Mucosa of descending colon (tissue), 3 donors: ENCODE measurements around the gene RBM17. TPM values are rescaled to one million over a fixed set of nuclear protein-coding genes. Genes with fewer than 3 reads are reported as not detected.

Experiments used
- ATAC-seq: fragments of 200-7000 bp; cut with Tn5 transposase; one replicate; pipeline ENCODE4 v1.9.1; 2020; ENCODE audit warnings: mild to moderate bottlenecking, moderate library complexity
- DNase-seq, 3 donors: peaks; one replicate each; pipeline ENCODE4 v3.0.0-alpha.2; 2020
- H3K36me3 ChIP-seq: fragments of 200-600 bp; one replicate; pipeline ENCODE4 v1.8.0; 2021; ENCODE audit warnings: low read depth, mild to moderate bottlenecking
- H3K4me1 ChIP-seq: fragments of 200-600 bp; one replicate; pipeline ENCODE4 v1.8.0; 2021; ENCODE audit warnings: low read depth, mild to moderate bottlenecking
- H3K4me3 ChIP-seq: fragments of 200-600 bp; one replicate; pipeline ENCODE4 v1.8.0; 2021; ENCODE audit warnings: mild to moderate bottlenecking
- H3K9me3 ChIP-seq: fragments of 200-600 bp; one replicate; pipeline ENCODE4 v1.8.0; 2021; ENCODE audit warnings: mild to moderate bottlenecking
- CTCF ChIP-seq: fragments of 200-600 bp; IDR thresholded peaks from one replicate; pipeline ENCODE4 v1.8.0; 2022; ENCODE audit warnings: antibody characterized with exemption, mild to moderate bottlenecking
- intact Hi-C, 2 donors: fragments of 100-400 bp; cut with DNase I in 1 of 2; cut with micrococcal nuclease in 1 of 2; formaldehyde crosslinking; loops; one replicate each; pipeline versions ENCODE4 v1.11.0 to v1.11.1; 2022; cut with DNase I, micrococcal nuclease
- total RNA-seq, 3 donors: library from RNA; stranded (reverse); fragmentation: NEBNext Ultra II Directional in 2 of 3; extraction: Animal tissue kit (Norgen Biotek cat#: 25700) in 2 of 3; gene quantifications; one replicate each; pipeline versions ENCODE4 v1.2.1 to v1.2.4, GENCODE V29; 2021 to 2023
- donor health status: DM: no; HTN: no; CAD: no; lungs with moderate emphysema.
- donor health status: DM: no; HTN: no; CAD: no.
- donor health status: DM: no; HTN: yes; CAD: no.

Gene RBM17
- total RNA-seq, 3 donors from 2014 or later: 87.4 to 100 (median 90.8) TPM

- TF ChIP-seq CTCF: no peak
- no peaks in the 10 kb centered on the region for H3K36me3 ChIP-seq
- intact Hi-C loops: no loop called here
- DNase-seq (peak in 1 of 3 donors; percentile 17), ATAC-seq (no peak)
- H3K4me3 ChIP-seq: no peak overlapping the region
- peaks cover 2% of the 10 kb centered on the region for H3K4me1 ChIP-seq
- no peaks in the 10 kb centered on the region for H3K9me3 ChIP-seq
Measured at GRCh38 chr10:6154566-6154965, 65.7 kb downstream of the RBM17 start.

GRCh38 chr10:6158276-6158675, 69.4 kb downstream of the RBM17 start:
- no peak for ATAC-seq
- no peaks in the 10 kb centered on the region for H3K36me3 ChIP-seq
- DNase-seq: no peak
- TF ChIP-seq CTCF: no peak
- H3K9me3 ChIP-seq: no peaks in the 10 kb centered on the region
- intact Hi-C loops: no loop called here
- H3K4me3 ChIP-seq: no peak overlapping the region
- peaks cover 7% of the 10 kb centered on the region for H3K4me1 ChIP-seq

GRCh38 chr10:6161921-6162320, 73.1 kb downstream of the RBM17 start:
- TF ChIP-seq CTCF: no peak
- no peak overlapping the region for H3K4me3 ChIP-seq
- DNase-seq (no peak), ATAC-seq (no peak)
- no peaks in the 10 kb centered on the region for H3K9me3 ChIP-seq
- H3K4me1 ChIP-seq: peaks cover 10% of the 10 kb centered on the region
- H3K36me3 ChIP-seq: no peaks in the 10 kb centered on the region
- intact Hi-C loops: no loop called here

- H3K36me3 ChIP-seq: no peaks in the 10 kb centered on the region
- intact Hi-C loops: no loop called here
- peaks cover 10% of the 10 kb centered on the region for H3K4me1 ChIP-seq
- no peak overlapping the region for H3K4me3 ChIP-seq
- H3K9me3 ChIP-seq: no peaks in the 10 kb centered on the region
- peak in 1 of 3 donors; percentile 41 for DNase-seq
- no peak for ATAC-seq
- no peak for TF ChIP-seq CTCF
Measured at GRCh38 chr10:6162589-6163356, 73.9 kb downstream of the RBM17 start.

GRCh38 chr10:6163364-6164270, 74.8 kb downstream of the RBM17 start:
- peaks cover 10% of the 10 kb centered on the region for H3K4me1 ChIP-seq
- peak; percentile 98 for ATAC-seq
- no peaks in the 10 kb centered on the region for H3K36me3 ChIP-seq
- DNase-seq: peak; percentile 93 to 96 (median 96)
- TF ChIP-seq CTCF: no peak
- H3K4me3 ChIP-seq: peak overlapping the region; percentile 63
- H3K9me3 ChIP-seq: no peaks in the 10 kb centered on the region
- intact Hi-C loops: no loop called here
